Suprapubic skin (tissue), 4 donors: Measurements from ENCODE around the gene STK17B.

ENCODE experiments used
- CTCF ChIP-seq, 2 donors: fragments of 200-600 bp in 1 of 2; fragments of 450-650 bp in 1 of 2; sonication (generic) in 1 of 2; IDR thresholded peaks; one replicate each; pipeline ENCODE4 v1.5.1; 2016 to 2019; ENCODE audit warnings: antibody characterized with exemption in 2 of 2, mild to moderate bottlenecking in 1 of 2, moderate library complexity in 1 of 2
- EP300 ChIP-seq: sonication (generic); formaldehyde crosslinking; IDR thresholded peaks from one replicate; pipeline ENCODE4 v1.6.1; 2017; ENCODE audit warnings: antibody characterized with exemption
- POLR2A ChIP-seq, 2 donors: fragments of 450-650 bp; IDR thresholded peaks; one replicate each; pipeline ENCODE4 v1.6.1; 2017; ENCODE audit warnings: antibody characterized with exemption in 2 of 2, mild to moderate bottlenecking in 2 of 2, moderate library complexity in 2 of 2
- POLR2AphosphoS5 ChIP-seq, 3 donors: sonication (generic); formaldehyde crosslinking; IDR thresholded peaks; one replicate each; pipeline ENCODE4 v1.6.1; 2017; ENCODE audit warnings: antibody characterized with exemption in 3 of 3

GRCh38 chr2:196104066-196104465 lies 67.3 kb downstream of the STK17B start:
- TF ChIP-seq EP300: no peak
- TF ChIP-seq CTCF (IDR thresholded peaks at IDR 0.05): no peak
- TF ChIP-seq POLR2A (IDR thresholded peaks at IDR 0.05): no peak
- TF ChIP-seq POLR2AphosphoS5 (IDR thresholded peaks at IDR 0.05): no peak
